Measurements from ENCODE around the gene PRDM12. TPM values are rescaled to one million over a fixed set of nuclear protein-coding genes. Genes with fewer than 3 reads are reported as not detected.

PRDM12 gene
- polyA plus RNA-seq, 1 of the 3 experiments (the other 2 are of a cell fraction), result 0.08 TPM

DNA sequence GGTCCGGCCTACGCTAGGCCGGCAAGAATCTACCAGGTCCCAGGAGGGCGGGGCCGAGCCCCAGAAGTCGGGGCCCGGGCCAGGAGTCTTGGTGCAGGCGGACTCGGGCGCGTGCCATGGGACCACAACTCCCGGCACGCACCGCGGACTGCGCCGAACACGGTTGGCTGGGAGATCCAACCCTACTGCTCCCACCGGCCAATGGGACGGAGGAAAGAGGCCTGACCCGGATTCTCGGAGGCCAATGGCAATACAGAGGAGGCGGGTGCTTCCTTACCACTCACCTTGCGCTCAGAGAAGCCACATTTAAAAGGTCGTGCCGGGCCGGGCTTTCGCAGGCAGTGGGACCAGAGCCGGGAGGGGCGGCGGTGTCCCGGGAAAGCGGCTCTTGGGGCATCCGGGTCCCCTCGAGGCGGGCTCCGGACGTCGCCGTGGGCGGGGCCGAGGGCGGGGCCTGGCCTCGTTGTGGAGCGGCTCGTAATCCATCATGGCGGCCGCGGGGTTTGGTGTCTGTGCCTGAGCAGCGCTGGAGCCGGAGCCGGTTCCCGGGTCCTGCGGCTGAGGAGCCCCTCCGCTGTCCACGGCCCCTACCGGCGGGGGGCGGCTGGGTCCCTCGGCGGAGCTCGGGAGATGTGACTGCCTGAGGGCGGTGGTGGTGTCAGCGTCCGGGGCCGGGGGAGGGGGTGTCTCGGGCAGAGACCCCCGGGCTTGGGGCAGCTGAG, 48.3 kb downstream of the PRDM12 start (continued):
- TF ChIP-seq TAF1 (IDR thresholded peaks at IDR 0.05; ENCODE audit: borderline replicate concordance, low read depth, low read length), result peak; percentile 94
- 0 out of 2 replicates have a peak, but pooled peaks have one; percentile 42 for TF ChIP-seq REST (IDR thresholded peaks at IDR 0.05; ENCODE audit: low read depth, low read length)
- no peak for TF ChIP-seq NFIC (IDR thresholded peaks at IDR 0.05; ENCODE audit: borderline replicate concordance)
- no peak for TF ChIP-seq USF1 (IDR thresholded peaks at IDR 0.05; ENCODE audit: borderline replicate concordance, low read depth)
- peak; percentile 51; the same call in 1 of the 2 replicates for TF ChIP-seq MXI1 (IDR thresholded peaks at IDR 0.05; ENCODE audit: low read depth, low read length)
- TF ChIP-seq GABPA (IDR thresholded peaks at IDR 0.05; ENCODE audit: low read depth), result peak; percentile 50
- TF ChIP-seq ELF1 (IDR thresholded peaks at IDR 0.05), result 0 out of 2 replicates have a peak, but pooled peaks have one; percentile 19
- no peak for TF ChIP-seq JUND (IDR thresholded peaks at IDR 0.05)
- peak; percentile 47 for TF ChIP-seq RFX5 (IDR thresholded peaks at IDR 0.05; ENCODE audit: low read length)
- TF ChIP-seq EP300 (IDR thresholded peaks at IDR 0.05; ENCODE audit: borderline replicate concordance in 1 of 2, low read depth in 1 of 2, low read length in 1 of 2), result no peak
- no peak for TF ChIP-seq RXRA (IDR thresholded peaks at IDR 0.05; ENCODE audit: borderline replicate concordance, low read depth)
- TF ChIP-seq SIN3A (IDR thresholded peaks at IDR 0.05; ENCODE audit: borderline replicate concordance, low read depth, low read length), result peak; percentile 53; the same call in 1 of the 2 replicates
- TF ChIP-seq FOSL2 (IDR thresholded peaks at IDR 0.05; ENCODE audit: borderline replicate concordance, low read depth), result no peak
- TF ChIP-seq POLR2AphosphoS5 (IDR thresholded peaks at IDR 0.05; ENCODE audit: low read depth, low read length), result peak; percentile 43
- TF ChIP-seq TEAD4 (IDR thresholded peaks at IDR 0.05; ENCODE audit: borderline replicate concordance, insufficient read depth), result no peak
- peak; percentile 86 for TF ChIP-seq CHD2 (IDR thresholded peaks at IDR 0.05; ENCODE audit: low read length, partially characterized antibody)
- TF ChIP-seq, protein P1, sequence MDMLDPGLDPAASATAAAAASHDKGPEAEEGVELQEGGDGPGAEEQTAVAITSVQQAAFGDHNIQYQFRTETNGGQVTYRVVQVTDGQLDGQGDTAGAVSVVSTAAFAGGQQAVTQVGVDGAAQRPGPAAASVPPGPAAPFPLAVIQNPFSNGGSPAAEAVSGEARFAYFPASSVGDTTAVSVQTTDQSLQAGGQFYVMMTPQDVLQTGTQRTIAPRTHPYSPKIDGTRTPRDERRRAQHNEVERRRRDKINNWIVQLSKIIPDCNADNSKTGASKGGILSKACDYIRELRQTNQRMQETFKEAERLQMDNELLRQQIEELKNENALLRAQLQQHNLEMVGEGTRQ (IDR thresholded peaks at IDR 0.05; ENCODE audit: borderline replicate concordance, low read depth, low read length), result no peak
- TF ChIP-seq, protein P2, sequence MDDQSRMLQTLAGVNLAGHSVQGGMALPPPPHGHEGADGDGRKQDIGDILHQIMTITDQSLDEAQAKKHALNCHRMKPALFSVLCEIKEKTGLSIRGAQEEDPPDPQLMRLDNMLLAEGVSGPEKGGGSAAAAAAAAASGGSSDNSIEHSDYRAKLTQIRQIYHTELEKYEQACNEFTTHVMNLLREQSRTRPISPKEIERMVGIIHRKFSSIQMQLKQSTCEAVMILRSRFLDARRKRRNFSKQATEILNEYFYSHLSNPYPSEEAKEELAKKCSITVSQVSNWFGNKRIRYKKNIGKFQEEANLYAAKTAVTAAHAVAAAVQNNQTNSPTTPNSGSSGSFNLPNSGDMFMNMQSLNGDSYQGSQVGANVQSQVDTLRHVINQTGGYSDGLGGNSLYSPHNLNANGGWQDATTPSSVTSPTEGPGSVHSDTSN (IDR thresholded peaks at IDR 0.05), result no peak; the same call in 1 of the 2 replicates
- no peak for TF ChIP-seq EZH2phosphoT487 (IDR thresholded peaks at IDR 0.05; ENCODE audit: borderline replicate concordance, low read depth)
- no peak for TF ChIP-seq SMC3 (IDR thresholded peaks at IDR 0.05; ENCODE audit: low read depth, low read length)
- TF ChIP-seq, protein P3, sequence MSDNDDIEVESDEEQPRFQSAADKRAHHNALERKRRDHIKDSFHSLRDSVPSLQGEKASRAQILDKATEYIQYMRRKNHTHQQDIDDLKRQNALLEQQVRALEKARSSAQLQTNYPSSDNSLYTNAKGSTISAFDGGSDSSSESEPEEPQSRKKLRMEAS (IDR thresholded peaks at IDR 0.05; ENCODE audit: low read depth), result no peak
- TF ChIP-seq ZBTB33 (IDR thresholded peaks at IDR 0.05; ENCODE audit: borderline replicate concordance, low read depth), result no peak
- TF ChIP-seq YY1 (IDR thresholded peaks at IDR 0.05; ENCODE audit: low read depth), result peak; percentile 93

Data from SK-N-SH (cell line).